Activated CD4-positive, alpha-beta T cell treated with anti-CD3 and anti-CD28 coated beads, Interleukin-2, amount 50 U/mL, for 16 hours (primary cell): ENCODE measurements around the gene SLC7A6OS.

ENCODE experiments used
- DNase-seq: peaks from one replicate; pipeline ENCODE4 v3.0.0-alpha.2; 2020

SLC7A6OS gene

DNA sequence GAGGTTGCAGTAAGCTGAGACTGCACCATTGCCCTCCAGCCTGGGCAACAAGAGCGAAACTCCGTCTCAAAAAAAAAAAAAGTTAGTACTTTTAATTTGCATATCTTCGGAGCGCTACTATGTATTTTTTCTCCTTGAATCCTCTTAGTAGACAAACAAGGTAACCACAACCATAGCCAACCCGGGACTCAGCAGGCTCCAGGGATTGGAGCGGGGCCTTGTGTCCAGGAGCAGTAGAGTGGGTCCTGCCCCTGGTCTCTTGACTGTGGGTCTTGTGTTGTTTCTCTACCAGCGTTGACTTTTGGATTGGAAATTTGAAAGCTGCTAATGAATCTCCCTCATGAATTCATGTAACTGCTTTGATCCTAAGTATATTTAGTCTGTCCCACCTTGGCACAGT is 32.4 kb upstream of the SLC7A6OS start:
- no peak for DNase-seq

DNA sequence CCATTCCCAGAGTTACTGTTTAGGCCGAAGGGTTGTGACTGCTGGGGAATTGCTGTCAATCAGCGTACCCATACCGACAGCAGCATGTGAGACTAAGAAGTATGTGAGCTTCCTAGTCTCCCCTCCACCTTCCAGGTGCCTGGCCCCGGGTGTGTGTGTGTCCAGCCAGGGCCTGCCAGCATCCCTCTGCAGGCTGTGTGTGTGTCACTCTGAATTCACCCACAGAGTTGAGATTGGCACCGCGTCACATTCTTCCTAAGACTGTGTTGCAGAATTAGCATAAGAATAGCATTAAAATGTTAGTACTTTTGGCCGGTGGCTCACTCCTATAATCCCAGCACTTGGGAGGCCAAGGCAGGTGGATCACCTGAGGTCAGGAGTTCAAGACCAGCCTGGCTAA is 31.9 kb upstream of the SLC7A6OS start:
- DNase-seq, result no peak

DNA sequence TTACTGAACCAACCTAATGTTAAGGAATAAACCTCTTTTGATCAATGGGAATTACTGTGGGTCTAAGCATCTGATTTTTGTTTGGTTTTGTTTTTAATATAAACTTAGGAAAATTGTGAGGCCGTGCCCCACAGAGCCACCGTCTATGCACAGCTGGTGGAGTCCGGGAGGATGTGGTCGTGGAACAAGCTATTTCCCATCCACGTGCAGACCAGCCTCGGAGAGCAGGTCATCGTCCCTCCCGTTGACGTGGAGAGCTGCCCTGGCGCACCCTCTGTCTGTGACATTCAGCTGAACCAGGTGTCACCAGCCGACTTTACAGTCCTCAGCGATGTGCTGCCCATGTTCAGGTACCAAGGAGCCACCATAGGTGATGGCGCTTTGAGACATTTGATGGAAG is 28.5 kb upstream of the SLC7A6OS start:
- DNase-seq, result no peak

DNA sequence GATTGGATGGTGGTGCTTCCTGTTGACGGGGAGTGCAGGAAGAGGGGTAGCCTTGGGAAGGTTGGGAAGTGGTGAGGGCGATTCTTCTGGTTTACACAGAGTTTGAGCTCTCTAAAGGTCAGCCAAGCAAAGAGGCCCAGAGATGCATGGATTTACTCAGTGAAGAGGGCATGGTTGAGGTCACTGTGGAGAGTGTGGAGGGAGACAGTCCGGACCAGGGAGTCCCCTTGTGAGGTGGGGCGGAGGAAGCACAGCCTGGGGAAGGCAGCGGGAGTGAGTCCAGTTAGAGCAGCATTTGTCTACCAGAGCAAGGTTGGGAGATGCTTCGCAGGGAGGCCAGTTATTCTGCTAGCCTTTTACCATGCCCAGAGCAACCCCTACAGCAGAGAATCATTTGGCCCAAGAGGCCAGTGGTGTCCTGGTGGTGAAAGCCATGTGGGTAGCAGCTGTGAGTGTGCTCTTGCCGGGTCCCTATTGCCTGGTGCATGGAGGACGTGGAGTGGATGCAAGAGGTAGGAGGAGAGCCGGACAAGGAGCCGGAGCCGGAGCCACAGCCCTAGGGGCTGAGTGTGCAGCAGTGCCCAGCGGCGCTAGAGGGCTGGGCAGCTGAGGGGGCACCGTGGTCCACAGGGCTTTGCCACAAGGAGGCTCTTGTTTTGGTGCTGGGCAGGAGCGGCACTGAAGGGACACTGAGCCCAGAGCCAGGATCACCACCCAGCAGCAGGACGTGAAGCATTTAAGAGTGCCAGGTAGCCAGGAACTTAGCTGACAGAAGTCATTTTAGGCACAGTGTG is 27.8 kb upstream of the SLC7A6OS start:
- DNase-seq, result no peak

DNA sequence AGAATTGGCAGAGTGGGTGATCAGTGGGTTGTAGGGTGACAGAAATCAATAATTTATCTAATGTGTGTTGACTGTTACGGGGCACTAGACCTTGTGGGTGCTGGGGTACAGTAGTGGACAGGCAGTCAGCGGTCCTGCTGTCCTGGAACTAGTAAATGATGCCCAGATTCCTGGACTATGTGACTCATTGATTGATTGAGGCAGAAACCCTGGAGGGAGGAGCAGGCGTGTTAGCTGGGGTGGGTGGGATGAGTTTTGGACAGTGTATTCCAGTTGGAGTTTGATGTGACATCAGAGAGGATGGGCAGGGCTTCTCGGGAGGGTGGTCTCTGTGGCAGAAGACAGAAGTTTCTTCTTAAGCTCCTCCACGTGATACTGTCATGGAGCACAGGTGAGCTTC is 24.4 kb upstream of the SLC7A6OS start:
- no peak for DNase-seq

DNA sequence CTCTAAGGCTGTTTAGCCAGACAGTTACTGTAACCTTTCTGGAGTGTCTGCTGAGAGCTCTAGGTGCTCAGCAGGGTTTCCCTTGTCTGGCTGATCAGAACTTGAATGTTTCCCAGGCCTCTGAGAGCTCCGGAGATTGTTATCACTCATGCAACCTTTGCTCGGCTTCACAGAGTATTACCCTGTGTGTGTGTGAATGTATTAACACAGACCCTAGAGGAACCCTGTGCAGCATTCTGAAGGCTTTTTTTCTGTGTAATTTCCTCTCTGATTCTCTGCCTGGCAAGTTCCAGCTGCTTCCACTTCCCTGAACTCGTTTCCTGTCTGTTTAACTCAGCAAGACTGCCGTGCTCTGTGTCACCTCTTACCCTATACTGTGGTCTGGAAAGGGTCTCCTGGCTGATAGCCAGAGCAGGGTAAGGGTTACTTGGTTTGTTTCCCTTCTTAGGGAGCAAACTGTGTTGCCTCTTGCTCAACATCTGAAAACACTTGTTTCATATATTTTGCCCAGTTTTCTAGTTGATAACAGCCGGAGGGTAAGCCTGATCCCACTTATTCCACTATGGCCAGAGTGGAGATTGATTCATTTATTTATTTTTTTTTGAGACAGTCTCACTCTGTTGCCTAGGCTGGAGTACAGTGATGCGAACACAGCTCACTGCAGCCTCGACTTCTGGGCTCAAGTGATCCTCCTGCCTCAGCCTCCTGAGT is 21.8 kb upstream of the SLC7A6OS start:
- DNase-seq, result peak; percentile 5

DNA sequence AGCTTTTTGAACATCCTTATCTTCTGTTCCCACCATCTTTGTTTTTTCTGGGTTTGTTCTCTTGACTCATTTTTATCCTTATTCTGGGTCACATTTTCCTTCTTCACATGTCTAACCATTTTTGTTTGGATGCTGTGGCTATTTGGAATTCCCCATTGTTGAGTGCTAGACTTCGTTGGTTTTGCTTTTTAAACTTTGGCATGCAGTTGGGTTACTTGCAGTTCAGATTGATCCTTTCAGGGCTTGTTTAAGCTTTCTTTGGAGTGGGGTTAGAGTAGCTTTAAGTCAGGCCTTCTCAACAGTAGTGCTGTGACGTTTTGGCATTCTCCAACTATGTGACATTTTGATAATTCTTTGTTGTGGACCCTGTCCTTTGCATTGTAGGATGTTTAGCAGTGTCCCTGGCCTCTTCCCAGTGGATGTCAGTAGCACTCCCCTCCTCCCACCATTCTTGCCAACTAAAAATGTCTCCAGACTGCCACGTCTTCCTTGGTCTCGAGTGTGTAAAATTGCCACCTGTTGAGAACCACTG is 21.2 kb upstream of the SLC7A6OS start:
- DNase-seq, result no peak

DNA sequence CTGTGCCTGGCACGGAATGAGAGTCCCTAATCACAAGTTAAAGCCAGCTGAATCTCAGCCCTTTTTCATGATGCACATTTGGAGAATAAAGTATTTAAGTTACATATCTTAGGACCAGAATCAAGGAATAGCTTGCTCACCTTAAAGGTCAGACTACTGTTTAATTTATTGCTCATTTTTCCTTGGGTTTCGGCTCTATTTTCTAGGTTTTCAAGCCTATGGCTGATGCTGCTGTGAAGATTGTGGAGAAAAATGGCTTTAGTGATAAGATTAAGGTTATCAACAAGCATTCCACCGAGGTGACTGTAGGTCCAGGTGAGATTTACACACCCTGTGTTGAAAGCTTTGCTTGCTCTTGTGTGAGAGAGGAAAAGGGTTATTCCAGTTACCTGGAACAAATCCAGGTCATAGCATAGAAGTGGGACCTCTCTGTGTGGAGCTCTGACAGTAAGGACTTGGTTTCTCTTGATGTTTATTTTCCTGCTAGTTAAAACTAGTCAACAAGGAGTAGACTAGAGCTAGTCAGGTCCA is 18.2 kb upstream of the SLC7A6OS start:
- DNase-seq, result no peak

DNA sequence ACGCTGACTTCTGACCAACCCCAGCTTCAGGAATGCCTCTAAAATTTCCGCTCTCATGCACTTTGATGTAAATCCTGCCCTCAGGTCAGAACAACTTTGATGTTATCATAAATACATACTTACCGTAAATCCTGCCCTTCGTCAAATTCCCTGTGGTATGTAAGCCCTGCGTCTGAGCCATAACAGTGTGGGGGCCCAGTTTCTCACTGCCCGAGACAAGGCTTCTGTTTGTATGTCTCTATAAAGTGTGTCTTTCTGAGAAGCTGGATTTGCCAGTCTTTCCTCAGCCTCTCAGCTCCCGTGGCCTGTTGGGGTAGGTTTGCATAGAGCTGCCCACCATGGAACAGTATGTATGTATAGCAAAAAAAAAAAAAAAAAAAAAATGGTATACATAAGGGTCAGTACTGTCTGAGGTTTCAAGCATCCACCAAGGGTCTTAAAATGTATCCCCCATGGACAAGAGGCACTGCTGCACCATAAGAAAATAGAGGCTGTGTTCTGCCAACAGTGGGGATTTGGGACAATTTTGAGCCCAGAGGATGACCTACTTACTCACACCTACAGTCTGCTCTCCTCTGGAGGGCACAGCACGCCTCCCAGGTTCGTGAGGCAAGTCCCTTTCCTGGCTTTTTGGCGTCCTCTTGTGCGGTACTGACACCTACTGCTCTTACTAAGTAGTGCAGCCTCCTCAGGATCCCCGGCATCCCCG is 17.6 kb upstream of the SLC7A6OS start:
- peak; percentile 83 for DNase-seq

DNA sequence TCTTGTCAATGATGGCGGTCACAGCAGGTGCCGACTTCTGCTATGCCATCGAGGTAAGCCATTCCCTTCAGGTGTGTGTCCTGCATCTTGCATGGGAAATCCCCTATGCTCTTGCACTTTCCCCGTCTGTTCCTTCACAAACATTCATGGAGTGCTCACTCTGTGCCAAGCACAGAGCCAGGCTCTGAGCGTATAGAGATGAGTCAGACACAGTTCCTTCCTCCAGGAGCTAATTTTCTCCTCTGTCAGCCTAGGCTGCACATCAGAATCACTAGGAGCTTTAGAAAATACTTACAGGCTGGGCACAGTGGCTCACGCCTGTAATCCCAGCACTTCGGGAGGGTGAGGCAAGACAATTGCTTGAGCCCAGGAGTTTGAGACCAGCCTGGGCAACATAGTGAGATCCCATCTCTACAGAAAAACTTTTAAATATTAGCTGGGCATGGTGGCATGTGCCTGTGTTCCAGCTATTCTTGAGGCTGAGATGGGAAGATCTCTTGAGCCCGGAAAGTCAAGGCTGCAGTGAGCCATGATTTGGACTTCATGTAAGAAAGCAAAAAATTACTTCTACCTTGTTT is 14.1 kb upstream of the SLC7A6OS start:
- no peak for DNase-seq

DNA sequence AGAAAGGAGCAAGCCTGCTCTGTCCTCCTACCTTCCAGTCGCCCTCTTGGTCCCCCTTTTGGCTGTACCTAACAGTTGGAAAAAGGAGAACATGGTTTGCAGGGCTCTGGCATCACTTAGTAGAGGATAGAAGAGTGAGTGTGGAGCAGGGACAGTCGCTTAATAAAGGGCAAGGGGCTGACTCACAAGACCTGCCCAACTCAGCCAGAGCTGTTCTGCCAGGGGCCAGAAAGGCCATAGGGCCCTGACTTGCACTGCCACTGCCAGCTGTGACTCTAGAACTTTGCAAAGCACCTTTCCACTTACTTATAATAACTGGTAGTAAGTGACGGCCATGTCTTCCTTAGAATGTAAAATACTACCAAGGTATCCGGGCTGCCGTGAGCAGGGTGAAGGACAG is 13.6 kb upstream of the SLC7A6OS start:
- no peak for DNase-seq

DNA sequence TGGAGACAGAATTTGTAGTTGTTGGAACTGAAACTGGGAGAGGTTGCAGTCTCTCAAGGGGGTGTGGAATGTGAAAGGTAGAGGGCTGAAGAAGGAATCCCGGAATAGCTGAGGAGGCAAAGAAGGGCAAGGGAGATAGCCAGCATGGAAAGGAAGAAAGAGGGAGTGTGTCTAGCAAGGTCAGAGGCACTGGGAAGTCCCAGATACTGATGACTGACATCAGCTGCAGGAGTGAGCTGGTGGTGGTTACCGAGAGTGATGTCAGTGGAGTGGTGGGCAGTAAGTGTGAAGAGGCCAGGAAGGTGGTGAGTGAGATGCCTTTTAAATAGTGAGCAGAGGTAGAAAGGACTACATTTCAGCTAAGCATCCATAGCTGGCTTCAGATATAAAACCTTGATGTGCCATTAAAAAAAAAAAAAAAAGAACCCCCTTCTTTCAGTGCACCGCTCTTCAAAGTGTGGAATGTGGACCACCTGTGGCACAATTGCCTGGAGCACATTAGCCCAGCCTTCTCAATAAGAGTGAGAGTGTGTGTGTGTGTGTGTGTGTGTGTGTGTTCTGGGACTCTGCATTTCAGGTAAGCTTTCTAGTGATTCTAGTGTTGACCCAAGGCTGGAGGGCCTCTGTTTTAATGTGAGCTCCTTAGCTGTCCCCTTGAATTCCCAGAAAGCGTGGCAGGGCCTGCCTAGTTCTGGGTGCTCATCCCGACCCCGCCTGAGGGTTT is 8.6 kb upstream of the SLC7A6OS start:
- peak; percentile 58 for DNase-seq

DNA sequence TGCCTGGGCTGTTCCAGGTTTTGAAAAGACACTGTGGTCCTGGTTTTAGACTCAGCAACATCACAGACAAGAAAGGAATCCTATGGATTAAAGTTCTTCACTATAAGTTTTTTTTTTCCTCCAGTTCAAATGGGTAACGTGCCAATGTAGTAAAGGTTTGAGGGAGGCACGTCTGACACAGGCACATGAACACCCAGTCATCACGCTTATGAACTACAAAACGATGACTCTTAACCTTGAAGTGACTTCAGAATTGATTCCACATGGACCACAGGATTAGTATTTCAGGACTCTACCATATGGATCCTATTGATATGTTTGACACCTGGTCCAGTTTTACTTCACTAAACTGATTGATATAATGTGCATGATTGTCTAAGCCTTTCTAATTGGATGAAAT is 2.4 kb upstream of the SLC7A6OS start:
- no peak for DNase-seq

DNA sequence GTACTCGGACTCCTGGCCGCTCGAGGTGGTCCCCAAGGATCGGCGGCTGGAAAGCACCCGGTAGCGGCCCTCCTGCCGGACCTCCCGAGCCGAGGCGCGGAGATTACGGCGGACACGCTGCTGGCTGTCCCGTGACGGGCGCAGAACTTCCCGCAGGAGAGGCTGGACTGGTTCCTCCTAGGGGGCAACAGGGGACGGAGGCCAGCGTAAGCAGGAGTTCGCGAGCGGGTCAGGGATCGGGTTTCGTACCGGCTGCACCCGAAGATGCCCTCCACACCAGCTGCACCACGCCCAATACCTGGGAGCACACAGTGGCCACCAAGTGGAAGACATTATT is 341 bp downstream of the SLC7A6OS start:
- DNase-seq, result no peak

DNA sequence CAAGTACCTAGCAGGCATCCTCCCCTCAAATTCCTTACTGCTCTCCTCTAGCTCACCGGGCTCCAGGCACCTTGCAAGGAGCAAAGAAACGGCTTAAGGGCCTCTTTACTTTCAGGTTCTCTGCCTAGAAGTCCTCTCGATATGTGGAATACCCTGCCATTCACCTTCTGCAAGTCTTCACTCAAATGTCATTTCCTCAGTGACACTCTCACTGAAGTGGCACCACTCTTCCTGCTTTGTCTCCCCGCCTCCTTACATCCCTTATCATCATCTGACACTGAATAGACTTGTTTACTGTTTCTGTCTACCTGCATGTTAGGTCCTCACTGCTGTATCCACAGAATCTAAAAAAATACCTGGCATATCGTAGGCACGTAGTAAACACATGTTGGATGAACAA is 947 bp downstream of the SLC7A6OS start:
- DNase-seq, result peak; percentile 28

DNA sequence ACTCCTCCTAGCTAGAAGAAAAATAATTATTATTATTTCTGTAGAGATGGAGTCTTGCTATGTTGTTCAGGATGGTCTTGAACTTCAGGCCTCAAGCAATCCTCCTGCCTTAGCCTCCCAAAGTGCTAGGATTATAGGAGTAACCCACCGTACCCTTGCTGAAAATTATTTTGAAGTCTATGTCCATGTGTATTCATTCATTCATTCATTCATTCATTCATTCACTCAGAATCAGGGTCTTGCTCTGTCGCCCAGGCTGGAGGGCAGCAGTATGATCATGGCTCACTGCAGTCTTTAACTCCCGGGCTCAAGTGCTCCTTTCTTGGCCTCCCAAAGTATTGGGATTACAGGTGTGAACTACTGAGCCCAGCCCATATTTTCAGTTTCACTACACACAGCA is 4.1 kb downstream of the SLC7A6OS start:
- DNase-seq, result no peak

DNA sequence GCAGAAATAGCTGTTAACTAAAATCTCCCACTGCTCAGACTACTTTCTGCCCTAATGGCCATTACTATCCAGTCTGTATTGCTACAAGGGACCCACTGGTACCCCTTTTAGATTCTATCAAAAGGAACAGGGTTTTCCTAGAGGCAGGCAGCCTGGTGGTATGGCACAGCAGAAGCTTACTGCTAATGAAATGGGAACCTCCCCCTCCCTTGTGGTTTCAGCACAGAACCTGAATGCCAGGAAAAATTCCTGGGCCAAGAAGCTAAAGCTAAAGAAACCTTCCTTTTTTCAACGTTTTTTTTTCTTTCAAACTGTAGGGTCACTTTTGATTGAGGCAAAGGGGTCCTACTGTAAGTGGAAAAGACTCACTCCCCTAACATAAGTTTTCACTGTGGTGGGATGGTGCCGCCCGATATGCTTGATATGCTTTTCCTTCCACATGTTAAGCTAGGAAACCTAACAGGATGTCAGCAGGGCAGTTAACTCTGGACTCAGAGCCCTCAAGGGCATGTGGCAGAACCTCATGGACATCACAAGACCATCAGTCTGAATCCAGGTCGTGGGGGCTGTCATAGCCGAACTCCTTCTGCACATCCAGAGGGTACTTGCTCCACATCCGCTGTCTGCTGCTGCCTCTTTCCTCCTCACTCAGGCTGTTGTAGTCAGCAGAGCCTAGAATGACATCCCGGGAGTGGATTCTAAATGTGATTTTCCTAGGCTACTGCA is 9.8 kb downstream of the SLC7A6OS start:
- no peak for DNase-seq

DNA sequence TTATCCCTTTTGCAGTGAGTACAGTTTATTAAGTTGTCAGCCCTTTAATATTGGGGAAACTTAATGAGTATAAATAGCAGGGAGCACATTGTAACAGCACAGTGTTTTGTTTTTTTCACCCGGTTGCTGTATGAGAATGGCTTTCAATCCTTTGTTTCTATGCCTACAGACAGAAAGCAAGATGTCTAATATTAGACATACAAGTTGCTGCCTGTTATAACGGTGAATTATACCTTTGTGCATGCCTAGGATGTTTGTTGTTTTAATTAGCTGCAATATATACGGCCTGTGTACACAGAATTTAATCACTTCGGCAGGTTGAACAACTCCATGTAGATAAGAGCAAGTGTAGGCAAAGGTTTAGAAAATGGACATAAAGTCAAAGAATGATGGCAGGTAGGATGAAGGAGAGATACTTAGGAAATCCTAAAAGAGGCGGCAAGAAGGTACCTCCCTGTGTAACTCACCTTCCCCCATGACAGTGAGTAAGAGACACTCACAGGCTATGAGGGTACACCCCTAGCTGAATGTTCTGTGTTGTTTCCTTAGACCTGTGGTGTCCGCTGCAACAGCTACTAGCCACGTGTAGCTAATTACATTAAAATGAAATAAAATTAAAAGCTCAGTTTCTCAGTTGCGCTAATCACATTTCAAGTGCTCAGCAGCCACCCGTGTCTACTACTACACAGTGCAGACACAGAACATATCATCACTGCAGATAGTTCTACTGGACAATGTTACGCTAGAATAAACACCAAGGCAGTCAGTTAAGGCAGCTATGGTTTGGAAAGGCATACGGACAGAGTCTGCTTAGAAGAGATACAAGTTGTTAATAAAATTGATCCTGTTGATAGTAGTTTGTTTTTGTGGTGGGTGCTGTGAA is 10.9 kb downstream of the SLC7A6OS start:
- no peak for DNase-seq

DNA sequence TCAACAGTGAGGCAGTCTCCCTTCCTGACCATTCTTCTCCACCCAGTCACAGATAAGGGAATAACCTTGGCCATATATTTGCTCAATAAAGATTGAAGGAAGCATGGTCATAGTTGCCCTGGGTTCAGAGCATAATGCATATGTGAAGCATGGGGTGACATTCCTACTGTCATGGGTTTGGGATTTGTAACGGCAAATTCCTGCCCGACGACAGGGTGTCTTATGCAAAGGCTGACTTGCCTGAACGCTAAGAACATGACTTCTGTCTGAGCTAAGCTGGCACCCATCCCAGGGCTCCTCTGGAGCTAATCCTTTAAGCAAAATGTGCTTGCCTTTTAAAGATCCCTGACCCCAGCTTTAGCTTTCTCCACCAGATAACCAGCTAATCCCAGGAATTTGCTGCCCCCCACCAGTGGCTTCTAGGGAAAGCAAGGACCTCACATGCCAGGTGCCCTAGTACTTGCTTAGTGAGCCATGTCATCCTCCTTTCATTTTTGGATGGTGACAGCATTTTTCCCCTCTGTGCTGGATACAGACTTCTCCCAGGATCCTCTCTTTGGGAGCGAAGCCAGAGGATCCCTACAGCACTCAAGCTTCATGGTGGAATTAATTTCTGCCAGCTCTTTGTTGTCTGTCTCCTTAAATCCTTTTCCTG is 11.7 kb downstream of the SLC7A6OS start:
- DNase-seq, result no peak

DNA sequence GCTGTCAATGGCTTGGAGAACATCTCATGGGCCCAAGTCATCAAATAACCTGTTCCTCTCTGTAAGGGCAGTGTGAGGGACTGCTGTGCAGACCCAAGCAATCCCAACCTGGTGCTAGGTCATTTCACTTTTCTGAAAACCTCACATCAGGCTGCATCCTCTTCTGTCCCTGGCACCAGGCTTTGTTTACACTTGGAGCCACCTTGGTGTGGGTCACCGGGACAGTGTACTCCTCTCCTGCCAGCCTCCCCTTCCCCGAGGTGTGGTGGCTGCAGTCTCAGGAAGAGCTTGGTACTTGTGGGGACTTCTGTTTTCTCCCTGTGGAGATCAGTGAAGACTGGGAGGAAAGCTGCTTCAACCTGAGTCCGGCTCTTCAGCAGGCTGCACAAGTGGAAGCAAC is 12.4 kb downstream of the SLC7A6OS start:
- no peak for DNase-seq
